HEK293 (cell line): ENCODE measurements around the gene OSBP2.

ENCODE experiments used
- KLF1 ChIP-seq: fragments of 450-650 bp; formaldehyde crosslinking; IDR thresholded peaks from 2 replicates; pipeline ENCODE4 v1.5.1; 2016; ENCODE audit warnings: missing biosample characterization, missing genetic modification characterization
- SP7 ChIP-seq: fragments of 450-650 bp; formaldehyde crosslinking; IDR thresholded peaks from 2 replicates; pipeline ENCODE4 v1.5.1; 2016; ENCODE audit warnings: missing biosample characterization, missing genetic modification characterization
- ZNF16 ChIP-seq: fragments of 450-650 bp; formaldehyde crosslinking; IDR thresholded peaks from 2 replicates; pipeline ENCODE4 v1.5.1; 2016; ENCODE audit warnings: low read depth, missing biosample characterization, missing genetic modification characterization
- ZNF391 ChIP-seq: fragments of 450-650 bp; formaldehyde crosslinking; IDR thresholded peaks from 2 replicates; pipeline ENCODE4 v1.5.1; 2016; ENCODE audit warnings: low read depth, missing biosample characterization, missing genetic modification characterization, borderline replicate concordance
- ZNF416 ChIP-seq: fragments of 450-650 bp; formaldehyde crosslinking; IDR thresholded peaks from 2 replicates; pipeline ENCODE4 v1.5.1; 2016; ENCODE audit warnings: missing biosample characterization, missing genetic modification characterization
- ZNF514 ChIP-seq: fragments of 450-650 bp; formaldehyde crosslinking; IDR thresholded peaks from 2 replicates; pipeline ENCODE4 v1.5.1; 2016; ENCODE audit warnings: missing biosample characterization, missing genetic modification characterization
- ZNF626 ChIP-seq: fragments of 450-650 bp; sonication (Bioruptor Pico); formaldehyde crosslinking; IDR thresholded peaks from 2 replicates; pipeline ENCODE4 v1.5.1; 2018; ENCODE audit warnings: missing biosample characterization, missing genetic modification characterization, inconsistent platforms
- ZNF701 ChIP-seq: fragments of 450-650 bp; formaldehyde crosslinking; IDR thresholded peaks from 2 replicates; pipeline ENCODE4 v1.5.1; 2016; ENCODE audit warnings: missing biosample characterization, missing genetic modification characterization
- TF ChIP-seq, protein P1 (sequence below): fragments of 450-650 bp; formaldehyde crosslinking; IDR thresholded peaks from 2 replicates; pipeline ENCODE4 v1.5.1; 2016; ENCODE audit warnings: missing biosample characterization, missing genetic modification characterization
- TF ChIP-seq, protein P2 (sequence below): fragments of 450-650 bp; formaldehyde crosslinking; IDR thresholded peaks from 2 replicates; pipeline ENCODE4 v1.5.1; 2016; ENCODE audit warnings: missing biosample characterization, missing genetic modification characterization
- TF ChIP-seq, protein P3 (sequence below): fragments of 450-650 bp; formaldehyde crosslinking; IDR thresholded peaks from 2 replicates; pipeline ENCODE4 v1.5.1; 2016; ENCODE audit warnings: missing biosample characterization, missing genetic modification characterization

DNA sequence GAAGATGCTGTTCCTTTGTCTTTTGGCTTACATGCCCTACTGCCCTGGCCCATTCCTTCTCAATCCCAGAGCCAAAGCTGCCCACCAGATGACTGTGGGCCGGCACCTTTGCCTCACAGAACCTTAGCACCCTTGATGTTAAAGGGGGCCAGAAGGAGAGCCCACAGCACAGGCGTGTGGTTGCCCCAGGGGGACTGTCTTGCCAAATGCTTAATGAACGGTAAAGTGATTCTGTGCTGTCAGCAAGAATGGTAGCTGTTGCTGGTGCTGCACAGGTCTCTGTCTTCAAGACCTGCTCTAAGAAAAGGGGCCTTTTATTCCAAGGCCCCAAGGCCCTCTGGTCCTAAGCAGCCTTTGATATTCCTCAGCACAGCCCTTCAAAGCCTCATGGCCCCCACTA lies 160.6 kb downstream of the OSBP2 start:
- no peak for TF ChIP-seq ZNF416 (tag by site-specific recombination)
- TF ChIP-seq, protein P1, sequence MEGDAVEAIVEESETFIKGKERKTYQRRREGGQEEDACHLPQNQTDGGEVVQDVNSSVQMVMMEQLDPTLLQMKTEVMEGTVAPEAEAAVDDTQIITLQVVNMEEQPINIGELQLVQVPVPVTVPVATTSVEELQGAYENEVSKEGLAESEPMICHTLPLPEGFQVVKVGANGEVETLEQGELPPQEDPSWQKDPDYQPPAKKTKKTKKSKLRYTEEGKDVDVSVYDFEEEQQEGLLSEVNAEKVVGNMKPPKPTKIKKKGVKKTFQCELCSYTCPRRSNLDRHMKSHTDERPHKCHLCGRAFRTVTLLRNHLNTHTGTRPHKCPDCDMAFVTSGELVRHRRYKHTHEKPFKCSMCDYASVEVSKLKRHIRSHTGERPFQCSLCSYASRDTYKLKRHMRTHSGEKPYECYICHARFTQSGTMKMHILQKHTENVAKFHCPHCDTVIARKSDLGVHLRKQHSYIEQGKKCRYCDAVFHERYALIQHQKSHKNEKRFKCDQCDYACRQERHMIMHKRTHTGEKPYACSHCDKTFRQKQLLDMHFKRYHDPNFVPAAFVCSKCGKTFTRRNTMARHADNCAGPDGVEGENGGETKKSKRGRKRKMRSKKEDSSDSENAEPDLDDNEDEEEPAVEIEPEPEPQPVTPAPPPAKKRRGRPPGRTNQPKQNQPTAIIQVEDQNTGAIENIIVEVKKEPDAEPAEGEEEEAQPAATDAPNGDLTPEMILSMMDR (tag by site-specific recombination): no peak
- TF ChIP-seq, protein P2, sequence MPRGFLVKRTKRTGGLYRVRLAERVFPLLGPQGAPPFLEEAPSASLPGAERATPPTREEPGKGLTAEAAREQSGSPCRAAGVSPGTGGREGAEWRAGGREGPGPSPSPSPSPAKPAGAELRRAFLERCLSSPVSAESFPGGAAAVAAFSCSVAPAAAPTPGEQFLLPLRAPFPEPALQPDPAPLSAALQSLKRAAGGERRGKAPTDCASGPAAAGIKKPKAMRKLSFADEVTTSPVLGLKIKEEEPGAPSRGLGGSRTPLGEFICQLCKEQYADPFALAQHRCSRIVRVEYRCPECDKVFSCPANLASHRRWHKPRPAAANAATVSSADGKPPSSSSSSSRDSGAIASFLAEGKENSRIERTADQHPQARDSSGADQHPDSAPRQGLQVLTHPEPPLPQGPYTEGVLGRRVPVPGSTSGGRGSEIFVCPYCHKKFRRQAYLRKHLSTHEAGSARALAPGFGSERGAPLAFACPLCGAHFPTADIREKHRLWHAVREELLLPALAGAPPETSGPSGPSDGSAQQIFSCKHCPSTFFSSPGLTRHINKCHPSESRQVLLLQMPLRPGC: no peak
- TF ChIP-seq, protein P3, sequence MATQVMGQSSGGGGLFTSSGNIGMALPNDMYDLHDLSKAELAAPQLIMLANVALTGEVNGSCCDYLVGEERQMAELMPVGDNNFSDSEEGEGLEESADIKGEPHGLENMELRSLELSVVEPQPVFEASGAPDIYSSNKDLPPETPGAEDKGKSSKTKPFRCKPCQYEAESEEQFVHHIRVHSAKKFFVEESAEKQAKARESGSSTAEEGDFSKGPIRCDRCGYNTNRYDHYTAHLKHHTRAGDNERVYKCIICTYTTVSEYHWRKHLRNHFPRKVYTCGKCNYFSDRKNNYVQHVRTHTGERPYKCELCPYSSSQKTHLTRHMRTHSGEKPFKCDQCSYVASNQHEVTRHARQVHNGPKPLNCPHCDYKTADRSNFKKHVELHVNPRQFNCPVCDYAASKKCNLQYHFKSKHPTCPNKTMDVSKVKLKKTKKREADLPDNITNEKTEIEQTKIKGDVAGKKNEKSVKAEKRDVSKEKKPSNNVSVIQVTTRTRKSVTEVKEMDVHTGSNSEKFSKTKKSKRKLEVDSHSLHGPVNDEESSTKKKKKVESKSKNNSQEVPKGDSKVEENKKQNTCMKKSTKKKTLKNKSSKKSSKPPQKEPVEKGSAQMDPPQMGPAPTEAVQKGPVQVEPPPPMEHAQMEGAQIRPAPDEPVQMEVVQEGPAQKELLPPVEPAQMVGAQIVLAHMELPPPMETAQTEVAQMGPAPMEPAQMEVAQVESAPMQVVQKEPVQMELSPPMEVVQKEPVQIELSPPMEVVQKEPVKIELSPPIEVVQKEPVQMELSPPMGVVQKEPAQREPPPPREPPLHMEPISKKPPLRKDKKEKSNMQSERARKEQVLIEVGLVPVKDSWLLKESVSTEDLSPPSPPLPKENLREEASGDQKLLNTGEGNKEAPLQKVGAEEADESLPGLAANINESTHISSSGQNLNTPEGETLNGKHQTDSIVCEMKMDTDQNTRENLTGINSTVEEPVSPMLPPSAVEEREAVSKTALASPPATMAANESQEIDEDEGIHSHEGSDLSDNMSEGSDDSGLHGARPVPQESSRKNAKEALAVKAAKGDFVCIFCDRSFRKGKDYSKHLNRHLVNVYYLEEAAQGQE (tag by site-specific recombination): no peak
- no peak for TF ChIP-seq ZNF701 (tag by site-specific recombination)
- no peak for TF ChIP-seq ZNF16
- no peak for TF ChIP-seq ZNF626
- TF ChIP-seq KLF1 (tag by site-specific recombination): no peak
- no peak for TF ChIP-seq ZNF391 (tag by site-specific recombination)
- no peak for TF ChIP-seq SP7 (tag by site-specific recombination)
- TF ChIP-seq ZNF514 (tag by site-specific recombination): no peak
